Measurements from ENCODE around the gene ZNF850.

ZNF850 gene

DNA sequence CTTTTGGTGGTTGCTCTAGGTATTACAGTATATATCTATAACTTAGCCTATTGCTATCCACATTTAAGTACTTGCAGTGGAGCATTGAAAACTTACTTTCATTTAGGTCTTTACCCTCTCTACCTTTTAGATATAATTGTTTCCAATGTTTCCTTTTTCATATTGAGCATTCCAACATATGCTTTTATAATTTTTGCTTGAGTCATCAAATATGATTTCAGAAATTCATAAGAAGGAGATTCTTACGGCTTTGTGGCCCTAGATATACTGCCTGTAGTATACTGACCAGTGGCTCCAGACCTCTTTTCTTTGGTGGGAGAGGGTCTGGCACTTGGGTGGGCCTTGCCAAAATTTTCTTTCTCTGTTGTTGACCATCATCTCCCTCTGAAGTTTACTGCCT lies 32.8 kb upstream of the ZNF850 start (continued):
- no peak for TF ChIP-seq BCL11A (tag by site-specific recombination; IDR thresholded peaks at IDR 0.05; ENCODE audit: low read depth)
- no peak for TF ChIP-seq ZNF610 (tag by site-specific recombination; IDR thresholded peaks at IDR 0.05; ENCODE audit: borderline replicate concordance)
- no peak for TF ChIP-seq ZNF157 (tag by site-specific recombination; IDR thresholded peaks at IDR 0.05)
- TF ChIP-seq ZNF175 (tag by site-specific recombination; IDR thresholded peaks at IDR 0.05) = no peak
- no peak for TF ChIP-seq ZNF433 (tag by site-specific recombination; IDR thresholded peaks at IDR 0.05; ENCODE audit: low read depth)

DNA sequence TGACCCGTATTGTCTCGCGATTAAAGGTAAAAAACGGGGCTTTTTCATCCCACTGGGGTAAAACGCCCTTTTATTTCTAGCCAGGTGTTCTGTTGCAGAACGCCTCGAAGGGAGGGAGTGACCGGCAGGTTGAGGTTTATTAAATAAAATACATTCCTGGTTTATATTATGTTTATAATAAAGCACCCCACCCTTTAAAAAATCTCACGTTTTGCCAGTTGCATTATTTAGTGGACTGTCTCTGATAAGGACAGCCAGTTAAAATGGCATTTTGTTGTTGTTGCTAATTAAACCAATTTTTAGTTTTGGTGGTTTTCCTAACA lies 25.1 kb upstream of the ZNF850 start:
- Histone ChIP-seq H3K36me3 (ENCODE audit: control insufficient read depth in 2 of 2, insufficient read depth in 1 of 2, low read length in 2 of 2) (peaks cover 16 to 29% of the 10 kb centered on the region in 2 experiments), H3K4me3 (ENCODE audit: low read depth, low read length) (peak overlapping the region; percentile 75), H3K27ac (ENCODE audit: extremely low read depth, low read depth, low read length) (peak overlapping the region; percentile 56), H3K9me3 (ENCODE audit: control insufficient read depth, insufficient read depth, low read depth, low read length) (peaks cover 12% of the 10 kb centered on the region), H3K4me1 (ENCODE audit: control insufficient read depth, insufficient read depth, low read length) (no peaks in the 10 kb centered on the region)
- ChIA-PET POLR2A (interaction anchor here (1.0 to 1.3 kb wide), 3 partner anchors 25 to 53 kb away, joined by 5 to 11 read pairs (median 7); partner anchors contain the start of genes ZNF345, ZNF790 and ZNF850), CTCF (no interaction called here)
- TF ChIP-seq, protein P1, sequence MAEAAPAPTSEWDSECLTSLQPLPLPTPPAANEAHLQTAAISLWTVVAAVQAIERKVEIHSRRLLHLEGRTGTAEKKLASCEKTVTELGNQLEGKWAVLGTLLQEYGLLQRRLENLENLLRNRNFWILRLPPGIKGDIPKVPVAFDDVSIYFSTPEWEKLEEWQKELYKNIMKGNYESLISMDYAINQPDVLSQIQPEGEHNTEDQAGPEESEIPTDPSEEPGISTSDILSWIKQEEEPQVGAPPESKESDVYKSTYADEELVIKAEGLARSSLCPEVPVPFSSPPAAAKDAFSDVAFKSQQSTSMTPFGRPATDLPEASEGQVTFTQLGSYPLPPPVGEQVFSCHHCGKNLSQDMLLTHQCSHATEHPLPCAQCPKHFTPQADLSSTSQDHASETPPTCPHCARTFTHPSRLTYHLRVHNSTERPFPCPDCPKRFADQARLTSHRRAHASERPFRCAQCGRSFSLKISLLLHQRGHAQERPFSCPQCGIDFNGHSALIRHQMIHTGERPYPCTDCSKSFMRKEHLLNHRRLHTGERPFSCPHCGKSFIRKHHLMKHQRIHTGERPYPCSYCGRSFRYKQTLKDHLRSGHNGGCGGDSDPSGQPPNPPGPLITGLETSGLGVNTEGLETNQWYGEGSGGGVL (tag by site-specific recombination; IDR thresholded peaks at IDR 0.05) = no peak
- peak; percentile 10; the same call in 1 of the 2 replicates for TF ChIP-seq ZNF394 (tag by site-specific recombination; IDR thresholded peaks at IDR 0.05; ENCODE audit: borderline replicate concordance)
- no peak for TF ChIP-seq ZNF658 (tag by site-specific recombination; IDR thresholded peaks at IDR 0.05)
- no peak for TF ChIP-seq ZNF623 (tag by site-specific recombination; IDR thresholded peaks at IDR 0.05)
- TF ChIP-seq KLF7 (tag by site-specific recombination; IDR thresholded peaks at IDR 0.05; ENCODE audit: borderline replicate concordance) = no peak
- 0 out of 2 replicates have a peak, but pooled peaks have one; percentile 40 for TF ChIP-seq ZNF133 (tag by site-specific recombination; IDR thresholded peaks at IDR 0.05)
- TF ChIP-seq, protein P2, sequence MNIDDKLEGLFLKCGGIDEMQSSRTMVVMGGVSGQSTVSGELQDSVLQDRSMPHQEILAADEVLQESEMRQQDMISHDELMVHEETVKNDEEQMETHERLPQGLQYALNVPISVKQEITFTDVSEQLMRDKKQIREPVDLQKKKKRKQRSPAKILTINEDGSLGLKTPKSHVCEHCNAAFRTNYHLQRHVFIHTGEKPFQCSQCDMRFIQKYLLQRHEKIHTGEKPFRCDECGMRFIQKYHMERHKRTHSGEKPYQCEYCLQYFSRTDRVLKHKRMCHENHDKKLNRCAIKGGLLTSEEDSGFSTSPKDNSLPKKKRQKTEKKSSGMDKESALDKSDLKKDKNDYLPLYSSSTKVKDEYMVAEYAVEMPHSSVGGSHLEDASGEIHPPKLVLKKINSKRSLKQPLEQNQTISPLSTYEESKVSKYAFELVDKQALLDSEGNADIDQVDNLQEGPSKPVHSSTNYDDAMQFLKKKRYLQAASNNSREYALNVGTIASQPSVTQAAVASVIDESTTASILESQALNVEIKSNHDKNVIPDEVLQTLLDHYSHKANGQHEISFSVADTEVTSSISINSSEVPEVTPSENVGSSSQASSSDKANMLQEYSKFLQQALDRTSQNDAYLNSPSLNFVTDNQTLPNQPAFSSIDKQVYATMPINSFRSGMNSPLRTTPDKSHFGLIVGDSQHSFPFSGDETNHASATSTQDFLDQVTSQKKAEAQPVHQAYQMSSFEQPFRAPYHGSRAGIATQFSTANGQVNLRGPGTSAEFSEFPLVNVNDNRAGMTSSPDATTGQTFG (tag by site-specific recombination; IDR thresholded peaks at IDR 0.05; ENCODE audit: borderline replicate concordance) = no peak
- TF ChIP-seq ZNF585B (tag by site-specific recombination; IDR thresholded peaks at IDR 0.05) = no peak
- TF ChIP-seq, protein P3, sequence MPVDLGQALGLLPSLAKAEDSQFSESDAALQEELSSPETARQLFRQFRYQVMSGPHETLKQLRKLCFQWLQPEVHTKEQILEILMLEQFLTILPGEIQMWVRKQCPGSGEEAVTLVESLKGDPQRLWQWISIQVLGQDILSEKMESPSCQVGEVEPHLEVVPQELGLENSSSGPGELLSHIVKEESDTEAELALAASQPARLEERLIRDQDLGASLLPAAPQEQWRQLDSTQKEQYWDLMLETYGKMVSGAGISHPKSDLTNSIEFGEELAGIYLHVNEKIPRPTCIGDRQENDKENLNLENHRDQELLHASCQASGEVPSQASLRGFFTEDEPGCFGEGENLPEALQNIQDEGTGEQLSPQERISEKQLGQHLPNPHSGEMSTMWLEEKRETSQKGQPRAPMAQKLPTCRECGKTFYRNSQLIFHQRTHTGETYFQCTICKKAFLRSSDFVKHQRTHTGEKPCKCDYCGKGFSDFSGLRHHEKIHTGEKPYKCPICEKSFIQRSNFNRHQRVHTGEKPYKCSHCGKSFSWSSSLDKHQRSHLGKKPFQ (tag by site-specific recombination; IDR thresholded peaks at IDR 0.05) = no peak
- no peak for TF ChIP-seq SP2 (tag by site-specific recombination; IDR thresholded peaks at IDR 0.05)
- TF ChIP-seq, protein P4, sequence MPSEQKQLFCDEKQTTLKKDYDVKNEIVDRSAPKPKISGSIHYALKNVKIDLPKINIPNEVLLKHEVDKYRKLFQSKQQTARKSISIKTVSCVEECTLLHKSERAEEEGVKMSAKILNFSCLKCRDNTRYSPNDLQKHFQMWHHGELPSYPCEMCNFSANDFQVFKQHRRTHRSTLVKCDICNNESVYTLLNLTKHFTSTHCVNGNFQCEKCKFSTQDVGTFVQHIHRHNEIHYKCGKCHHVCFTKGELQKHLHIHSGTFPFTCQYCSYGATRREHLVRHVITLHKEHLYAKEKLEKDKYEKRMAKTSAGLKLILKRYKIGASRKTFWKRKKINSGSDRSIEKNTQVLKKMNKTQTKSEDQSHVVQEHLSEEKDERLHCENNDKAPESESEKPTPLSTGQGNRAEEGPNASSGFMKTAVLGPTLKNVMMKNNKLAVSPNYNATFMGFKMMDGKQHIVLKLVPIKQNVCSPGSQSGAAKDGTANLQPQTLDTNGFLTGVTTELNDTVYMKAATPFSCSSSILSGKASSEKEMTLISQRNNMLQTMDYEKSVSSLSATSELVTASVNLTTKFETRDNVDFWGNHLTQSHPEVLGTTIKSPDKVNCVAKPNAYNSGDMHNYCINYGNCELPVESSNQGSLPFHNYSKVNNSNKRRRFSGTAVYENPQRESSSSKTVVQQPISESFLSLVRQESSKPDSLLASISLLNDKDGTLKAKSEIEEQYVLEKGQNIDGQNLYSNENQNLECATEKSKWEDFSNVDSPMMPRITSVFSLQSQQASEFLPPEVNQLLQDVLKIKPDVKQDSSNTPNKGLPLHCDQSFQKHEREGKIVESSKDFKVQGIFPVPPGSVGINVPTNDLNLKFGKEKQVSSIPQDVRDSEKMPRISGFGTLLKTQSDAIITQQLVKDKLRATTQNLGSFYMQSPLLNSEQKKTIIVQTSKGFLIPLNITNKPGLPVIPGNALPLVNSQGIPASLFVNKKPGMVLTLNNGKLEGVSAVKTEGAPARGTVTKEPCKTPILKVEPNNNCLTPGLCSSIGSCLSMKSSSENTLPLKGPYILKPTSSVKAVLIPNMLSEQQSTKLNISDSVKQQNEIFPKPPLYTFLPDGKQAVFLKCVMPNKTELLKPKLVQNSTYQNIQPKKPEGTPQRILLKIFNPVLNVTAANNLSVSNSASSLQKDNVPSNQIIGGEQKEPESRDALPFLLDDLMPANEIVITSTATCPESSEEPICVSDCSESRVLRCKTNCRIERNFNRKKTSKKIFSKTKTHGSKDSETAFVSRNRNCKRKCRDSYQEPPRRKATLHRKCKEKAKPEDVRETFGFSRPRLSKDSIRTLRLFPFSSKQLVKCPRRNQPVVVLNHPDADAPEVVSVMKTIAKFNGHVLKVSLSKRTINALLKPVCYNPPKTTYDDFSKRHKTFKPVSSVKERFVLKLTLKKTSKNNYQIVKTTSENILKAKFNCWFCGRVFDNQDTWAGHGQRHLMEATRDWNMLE (tag by site-specific recombination; conservative IDR thresholded peaks at IDR 0.05; ENCODE audit: low read depth) = no peak
- TF ChIP-seq ZNF174 (tag by site-specific recombination; IDR thresholded peaks at IDR 0.05) = 0 out of 2 replicates have a peak, but pooled peaks have one; percentile 61
- no peak for TF ChIP-seq ZNF175 (tag by site-specific recombination; IDR thresholded peaks at IDR 0.05)
- TF ChIP-seq ZNF473 (tag by site-specific recombination; IDR thresholded peaks at IDR 0.05) = no peak
- TF ChIP-seq, protein P5, sequence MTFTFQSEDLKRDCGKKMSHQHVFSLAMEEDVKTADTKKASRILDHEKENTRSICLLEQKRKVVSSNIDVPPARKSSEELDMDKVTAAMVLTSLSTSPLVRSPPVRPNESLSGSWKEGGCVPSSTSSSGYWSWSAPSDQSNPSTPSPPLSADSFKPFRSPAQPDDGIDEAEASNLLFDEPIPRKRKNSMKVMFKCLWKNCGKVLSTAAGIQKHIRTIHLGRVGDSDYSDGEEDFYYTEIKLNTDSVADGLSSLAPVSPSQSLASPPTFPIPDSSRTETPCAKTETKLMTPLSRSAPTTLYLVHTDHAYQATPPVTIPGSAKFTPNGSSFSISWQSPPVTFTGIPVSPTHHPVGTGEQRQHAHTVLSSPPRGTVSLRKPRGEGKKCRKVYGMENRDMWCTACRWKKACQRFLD (tag by site-specific recombination; IDR thresholded peaks at IDR 0.05) = no peak
- no peak for TF ChIP-seq ZNF785 (tag by site-specific recombination; IDR thresholded peaks at IDR 0.05)
- no peak for TF ChIP-seq ZNF324 (tag by site-specific recombination; IDR thresholded peaks at IDR 0.05)
- 0 out of 2 replicates have a peak, but pooled peaks have one; percentile 52 for TF ChIP-seq KLF10 (tag by site-specific recombination; IDR thresholded peaks at IDR 0.05)
- TF ChIP-seq ZNF292 (tag by site-specific recombination; IDR thresholded peaks at IDR 0.05; ENCODE audit: borderline replicate concordance, low read depth) = no peak
- TF ChIP-seq ZNF214 (tag by site-specific recombination; IDR thresholded peaks at IDR 0.05; ENCODE audit: borderline replicate concordance) = no peak

Measured in HEK293 (cell line).